Measurements from ENCODE around the gene CYBRD1.
"Not testable (repeated sequence)": the region's sequence is repeated elsewhere in the genome, so short reads cannot be mapped to it uniquely, and the experiment has no call there.

Gene CYBRD1

GRCh38 chr2:171516793-171517192 lies 5.5 kb upstream of the CYBRD1 start:
- no peak for DNase-seq

GRCh38 chr2:171520471-171520870 lies 1.8 kb upstream of the CYBRD1 start:
- DNase-seq: no peak

GRCh38 chr2:171521361-171522051 lies 768 bp upstream of the CYBRD1 start:
- no peak for DNase-seq

GRCh38 chr2:171522788-171523087 lies 464 bp downstream of the CYBRD1 start:
- no peak for DNase-seq

- no peak for DNase-seq
Measured at GRCh38 chr2:171523088-171524017, 1.1 kb downstream of the CYBRD1 start.

GRCh38 chr2:171524018-171524401 lies 1.7 kb downstream of the CYBRD1 start:
- no peak for DNase-seq

- DNase-seq: no peak
Measured at GRCh38 chr2:171529914-171530313, 7.6 kb downstream of the CYBRD1 start.

- DNase-seq: no peak
Measured at GRCh38 chr2:171530378-171530777, 8.1 kb downstream of the CYBRD1 start.

GRCh38 chr2:171530859-171531258 lies 8.6 kb downstream of the CYBRD1 start:
- DNase-seq: not testable (repeated sequence)

GRCh38 chr2:171531291-171531690 lies 9.0 kb downstream of the CYBRD1 start:
- no peak for DNase-seq

- no peak for DNase-seq
Measured at GRCh38 chr2:171531836-171532450, 9.7 kb downstream of the CYBRD1 start.

- DNase-seq: no peak
Measured at GRCh38 chr2:171533331-171533730, 11.1 kb downstream of the CYBRD1 start.

- DNase-seq: not testable (repeated sequence)
Measured at GRCh38 chr2:171535528-171535927, 13.3 kb downstream of the CYBRD1 start.

GRCh38 chr2:171540437-171540836 lies 18.2 kb downstream of the CYBRD1 start:
- no peak for DNase-seq

GRCh38 chr2:171541202-171541887 lies 19.1 kb downstream of the CYBRD1 start:
- DNase-seq: no peak

- no peak for DNase-seq
Measured at GRCh38 chr2:171545086-171545485, 22.8 kb downstream of the CYBRD1 start.

GRCh38 chr2:171547256-171547655 lies 25.0 kb downstream of the CYBRD1 start:
- DNase-seq: no peak

GRCh38 chr2:171547720-171548119 lies 25.4 kb downstream of the CYBRD1 start:
- no peak for DNase-seq

- no peak for DNase-seq
Measured at GRCh38 chr2:171550613-171551012, 28.3 kb downstream of the CYBRD1 start.

GRCh38 chr2:171551836-171552235 lies 29.6 kb downstream of the CYBRD1 start:
- DNase-seq: no peak

- DNase-seq: no peak
Measured at GRCh38 chr2:171553236-171553635, 31.0 kb downstream of the CYBRD1 start.

GRCh38 chr2:171553858-171554257 lies 31.6 kb downstream of the CYBRD1 start:
- peak; percentile 35 for DNase-seq

- no peak for DNase-seq
Measured at GRCh38 chr2:171554991-171555615, 32.8 kb downstream of the CYBRD1 start.

Data from CD4-positive, alpha-beta T cell treated with Interleukin-17A for 1 hour (primary cell).